ENCODE results near the gene USE1. TPM values are rescaled to one million over a fixed set of nuclear protein-coding genes. Genes with fewer than 3 reads are reported as not detected.
A peak's percentile ranks its signal among the peaks of the same experiment; 100 is the strongest.

USE1 gene
- total RNA-seq, 1 donor from 2014 or later: 234 TPM

GRCh38 chr19:17237747-17238706 is 22.9 kb downstream of the USE1 start:
- intact Hi-C loops (cut with DNase I): no loop called here
- peaks cover 6 to 35% of the 10 kb centered on the region in 2 donors for H3K4me1 ChIP-seq

GRCh38 chr19:17240062-17240752 is 25.1 kb downstream of the USE1 start:
- no peaks in the 10 kb centered on the region for H3K27me3 ChIP-seq
- H3K4me1 ChIP-seq: peaks cover 3 to 36% of the 10 kb centered on the region in 2 donors
- H3K27ac ChIP-seq: peak overlapping the region; percentile 56 to 78
- DNase-seq (ENCODE audit: low spot score in 2 of 2): no peak
- no peaks in the 10 kb centered on the region for H3K9me3 ChIP-seq
- intact Hi-C loops (cut with DNase I): no loop called here
- TF ChIP-seq CTCF (IDR thresholded peaks at IDR 0.05): no peak
- H3K4me3 ChIP-seq: no peak overlapping the region
- peaks cover 4 to 5% of the 10 kb centered on the region in 2 donors for H3K36me3 ChIP-seq

More at GRCh38 chr19:17237747-17238706, 22.9 kb downstream of the USE1 start:
- no peak for DNase-seq (ENCODE audit: low spot score in 2 of 2)
- Histone ChIP-seq H3K36me3 (peaks cover 4 to 7% of the 10 kb centered on the region in 2 donors), H3K27me3 (no peaks in the 10 kb centered on the region), H3K9me3 (no peaks in the 10 kb centered on the region), H3K27ac (no peak overlapping the region), H3K4me3 (no peak overlapping the region)
- no peak for TF ChIP-seq CTCF (IDR thresholded peaks at IDR 0.05)

- Histone ChIP-seq H3K4me1 (peaks cover 3 to 34% of the 10 kb centered on the region in 2 donors), H3K9me3 (no peaks in the 10 kb centered on the region), H3K27me3 (no peaks in the 10 kb centered on the region), H3K36me3 (peaks cover 4 to 5% of the 10 kb centered on the region in 2 donors), H3K27ac (peak overlapping the region; percentile 56 to 78), H3K4me3 (no peak overlapping the region)
- no peak for TF ChIP-seq CTCF (IDR thresholded peaks at IDR 0.05)
- no peak for DNase-seq (ENCODE audit: low spot score in 2 of 2)
- intact Hi-C loops (cut with DNase I): no loop called here
Observed at GRCh38 chr19:17240826-17241399, 25.8 kb downstream of the USE1 start.

GRCh38 chr19:17242431-17243208 is 27.5 kb downstream of the USE1 start:
- TF ChIP-seq CTCF (IDR thresholded peaks at IDR 0.05): no peak
- Histone ChIP-seq H3K27ac (peak overlapping the region; percentile 78 to 85), H3K9me3 (no peaks in the 10 kb centered on the region), H3K4me1 (peaks cover 3 to 32% of the 10 kb centered on the region in 2 donors), H3K36me3 (peaks cover 4 to 5% of the 10 kb centered on the region in 2 donors), H3K27me3 (no peaks in the 10 kb centered on the region), H3K4me3 (peak overlapping the region in 1 of 2 donors; percentile 97)
- intact Hi-C loops (cut with DNase I): no loop called here
- no peak for DNase-seq (ENCODE audit: low spot score in 2 of 2)

Data from ascending aorta (tissue), 2 donors.